VCaP (cell line): ENCODE results near the gene LHX2.
A peak's percentile ranks its signal among the peaks of the same experiment; 100 is the strongest.

Source experiments
- H3K27ac ChIP-seq: fragments of 450-650 bp; 2 replicates; pipeline ENCODE4 v1.5.1; 2017
- CTCF ChIP-seq: fragments of 450-650 bp; conservative IDR thresholded peaks from 2 replicates; pipeline ENCODE4 v1.5.1; 2017; ENCODE audit warnings: mild to moderate bottlenecking, moderate library complexity

LHX2 gene

DNA sequence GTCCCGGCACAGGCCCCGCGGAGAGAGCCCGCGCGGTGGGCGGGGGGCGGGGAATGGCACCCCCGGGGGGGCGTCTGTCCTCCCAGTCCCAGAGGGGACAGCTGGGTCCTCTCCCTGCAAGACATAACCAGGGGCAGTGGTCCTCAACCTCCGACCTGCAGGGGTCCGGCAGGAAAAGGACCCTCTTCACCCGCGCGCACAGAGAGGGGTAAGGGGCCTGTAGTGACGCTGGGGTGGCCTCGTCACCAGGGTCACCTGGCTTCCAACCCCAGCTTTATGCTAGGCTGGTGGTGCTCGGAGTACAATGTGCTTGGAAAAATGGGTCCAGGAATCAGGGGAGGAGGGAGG lies 34.2 kb downstream of the LHX2 start:
- no peak for TF ChIP-seq CTCF
- peak overlapping the region; percentile 71; the same call in 1 of the 2 replicates for H3K27ac ChIP-seq

- H3K27ac ChIP-seq: no peak overlapping the region; the same call in 1 of the 2 replicates
- no peak for TF ChIP-seq CTCF
Measured at GRCh38 chr9:124046189-124046588, 34.6 kb downstream of the LHX2 start.

DNA sequence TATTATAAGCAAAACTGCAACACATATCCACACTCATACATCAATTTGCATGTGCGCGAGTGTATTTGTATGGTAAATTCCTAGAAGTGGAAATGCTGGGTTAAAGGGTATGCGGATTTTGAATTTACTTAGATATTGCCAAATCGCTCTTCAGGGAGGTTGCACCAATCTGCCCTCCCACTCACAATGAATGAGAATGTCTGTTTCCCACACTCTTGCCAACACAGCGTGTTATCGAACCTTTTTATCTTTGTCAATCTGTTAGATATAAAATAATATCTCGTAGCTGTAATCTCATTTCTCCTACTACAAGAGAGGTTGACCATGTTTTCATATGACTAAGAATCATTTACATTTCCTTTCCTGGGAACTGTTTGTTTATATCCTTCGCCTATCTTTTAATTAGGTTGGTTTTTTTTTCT lies 35.7 kb downstream of the LHX2 start:
- TF ChIP-seq CTCF: no peak

GRCh38 chr9:124050955-124051354 lies 39.4 kb downstream of the LHX2 start:
- no peak for TF ChIP-seq CTCF
- no peak overlapping the region for H3K27ac ChIP-seq

More for the DNA sequence above, 35.7 kb downstream of the LHX2 start:
- peak overlapping the region; percentile 13; the same call in 1 of the 2 replicates for H3K27ac ChIP-seq

GRCh38 chr9:124052401-124052800 lies 40.8 kb downstream of the LHX2 start:
- TF ChIP-seq CTCF: no peak
- H3K27ac ChIP-seq: no peak overlapping the region

DNA sequence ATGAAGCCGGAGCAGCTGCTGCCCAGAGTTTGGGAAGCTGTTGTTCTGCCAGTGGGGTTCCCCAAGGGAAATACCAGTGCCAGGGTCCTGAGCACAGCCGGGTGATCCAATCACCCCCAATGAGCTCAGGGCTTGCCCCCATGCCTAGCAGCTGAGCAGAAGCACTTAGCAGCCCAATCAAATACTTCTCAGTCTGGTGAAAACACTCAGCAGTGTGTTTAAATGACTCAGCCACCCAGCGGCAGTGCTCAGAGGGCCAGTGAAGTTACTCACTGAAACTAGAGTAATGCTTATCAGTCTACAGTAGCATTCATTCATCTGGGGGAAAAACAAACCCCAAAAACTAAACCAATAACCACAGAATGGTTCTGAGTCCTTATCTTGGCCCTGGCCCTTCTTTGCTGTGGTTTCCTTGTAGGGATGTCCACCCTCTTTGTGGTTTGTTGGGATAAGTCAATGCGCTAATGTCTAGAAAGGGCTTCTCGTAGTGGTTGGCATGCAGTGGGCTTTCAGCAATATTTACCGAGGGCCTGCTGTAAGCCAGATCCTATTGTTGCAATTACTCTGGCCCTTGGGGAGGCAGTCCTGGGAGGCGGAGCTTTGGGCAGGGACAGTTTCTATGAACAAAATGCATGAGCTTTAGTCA lies 43.1 kb downstream of the LHX2 start:
- no peak for TF ChIP-seq CTCF
- no peak overlapping the region for H3K27ac ChIP-seq

DNA sequence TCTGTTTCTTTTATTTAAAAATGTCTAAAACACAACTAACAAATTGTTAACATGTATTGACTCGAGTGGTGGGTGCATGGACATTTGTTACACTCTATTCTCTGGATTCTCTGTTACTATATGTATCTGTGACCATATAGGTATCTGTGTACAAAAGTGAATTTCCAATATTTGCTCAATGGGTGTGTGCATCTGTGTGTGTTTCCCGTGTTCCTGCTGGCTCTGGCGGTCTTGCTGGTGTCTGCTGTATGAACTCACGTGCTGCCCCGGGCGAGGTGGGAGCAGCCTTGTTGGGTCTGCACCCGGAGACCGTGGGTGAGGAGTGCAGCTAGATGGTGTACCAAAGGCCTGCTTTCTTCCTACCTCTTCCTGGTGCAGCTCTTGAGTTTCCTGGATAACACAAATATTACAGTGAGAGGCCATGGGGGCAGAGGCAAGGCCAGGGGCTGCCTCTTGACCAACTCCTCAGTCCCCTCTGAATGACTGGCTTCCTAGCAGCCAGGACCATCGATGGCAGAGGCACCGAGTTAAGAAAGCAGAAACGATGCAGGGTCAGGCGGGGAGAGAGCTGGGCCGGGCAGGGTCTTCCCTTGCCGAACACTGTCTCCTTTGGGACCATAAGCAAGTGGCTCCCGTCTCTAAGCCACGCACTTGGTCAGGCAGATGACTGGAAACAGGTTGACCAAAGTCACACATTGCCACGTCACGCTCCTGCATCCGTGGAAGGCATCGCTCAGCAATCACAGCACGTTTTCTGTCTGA lies 49.5 kb downstream of the LHX2 start:
- TF ChIP-seq CTCF: no peak
- H3K27ac ChIP-seq: no peak overlapping the region
